HFFc6 (cell line): ENCODE measurements around the gene KIF26B. TPM values are rescaled to one million over a fixed set of nuclear protein-coding genes. Genes with fewer than 3 reads are reported as not detected.

ENCODE experiments used
- DNase-seq: peaks from one replicate; pipeline ENCODE4 v3.0.0-alpha.2; 2018
- H3K27ac Mint-ChIP-seq: 2 replicates; pipeline ENCODE4 v1.8.0; 2020; ENCODE audit warnings: mild to moderate bottlenecking, mixed read lengths
- H3K27me3 Mint-ChIP-seq: 2 replicates; pipeline ENCODE4 v1.8.0; 2021; ENCODE audit warnings: mild to moderate bottlenecking, moderate library complexity, mixed read lengths; ENCODE audit not compliant: insufficient read depth
- H3K36me3 Mint-ChIP-seq: 2 replicates; pipeline ENCODE4 v1.8.0; 2021; ENCODE audit warnings: low read depth, mixed read lengths
- H3K4me1 Mint-ChIP-seq: 2 replicates; pipeline ENCODE4 v1.8.0; 2020; ENCODE audit warnings: low read depth, mixed read lengths
- H3K4me3 Mint-ChIP-seq: 2 replicates; pipeline ENCODE4 v1.8.0; 2020; ENCODE audit warnings: mild to moderate bottlenecking, moderate library complexity, mixed read lengths
- H3K9me3 Mint-ChIP-seq: 2 replicates; pipeline ENCODE4 v1.8.0; 2020; ENCODE audit warnings: mild to moderate bottlenecking, mixed read lengths
- CTCF ChIP-seq: fragments of 200-600 bp; sonication (generic); IDR thresholded peaks from 2 replicates; pipeline ENCODE4 v1.5.0; 2021; ENCODE audit warnings: antibody characterized with exemption, mild to moderate bottlenecking
- total RNA-seq, 6 experiments: library from RNA; stranded (reverse); fragmentation: NEBNext Ultra II Directional; extraction: Animal tissue kit (Norgen Biotek cat#: 25700); gene quantifications; 2 replicates in 1 of 6; 3 replicates in 5 of 6; pipeline ENCODE4 v1.2.3, GENCODE V29; 2021

The KIF26B gene
- total RNA-seq, 6 experiments from 2014 or later, result 4.6 to 7.5 (median 5.5) TPM

- Mint-ChIP-seq H3K27ac (no peak overlapping the region), H3K4me1 (peaks cover 7% of the 10 kb centered on the region; the same call in 1 of the 2 replicates), H3K9me3 (no peaks in the 10 kb centered on the region), H3K4me3 (no peak overlapping the region), H3K27me3 (peaks cover 5% of the 10 kb centered on the region; the same call in 1 of the 2 replicates), H3K36me3 (no peaks in the 10 kb centered on the region)
- TF ChIP-seq CTCF, result no peak
- no peak for DNase-seq
Observed at GRCh38 chr1:245242989-245243388, 88.2 kb downstream of the KIF26B start.

- no peaks in the 10 kb centered on the region for H3K36me3 Mint-ChIP-seq
- no peaks in the 10 kb centered on the region for H3K9me3 Mint-ChIP-seq
- DNase-seq, result no peak
- H3K4me1 Mint-ChIP-seq, result peaks cover 13% of the 10 kb centered on the region; the same call in 1 of the 2 replicates
- no peak overlapping the region for H3K27ac Mint-ChIP-seq
- TF ChIP-seq CTCF, result no peak
- H3K4me3 Mint-ChIP-seq, result no peak overlapping the region
- H3K27me3 Mint-ChIP-seq, result peaks cover 3% of the 10 kb centered on the region; the same call in 1 of the 2 replicates
Observed at GRCh38 chr1:245245021-245245667, 90.4 kb downstream of the KIF26B start.

GRCh38 chr1:245246433-245246832, 91.6 kb downstream of the KIF26B start:
- Mint-ChIP-seq H3K9me3 (no peaks in the 10 kb centered on the region), H3K4me1 (peaks cover 13% of the 10 kb centered on the region; the same call in 1 of the 2 replicates), H3K4me3 (no peak overlapping the region), H3K27me3 (no peaks in the 10 kb centered on the region), H3K36me3 (no peaks in the 10 kb centered on the region; the same call in 1 of the 2 replicates), H3K27ac (no peak overlapping the region)
- TF ChIP-seq CTCF, result no peak
- DNase-seq, result no peak

- H3K4me1 Mint-ChIP-seq, result peaks cover 13% of the 10 kb centered on the region; the same call in 1 of the 2 replicates
- H3K36me3 Mint-ChIP-seq, result no peaks in the 10 kb centered on the region; the same call in 1 of the 2 replicates
- no peaks in the 10 kb centered on the region for H3K9me3 Mint-ChIP-seq
- DNase-seq, result no peak
- TF ChIP-seq CTCF, result no peak
- H3K27ac Mint-ChIP-seq, result no peak overlapping the region
- H3K27me3 Mint-ChIP-seq, result no peaks in the 10 kb centered on the region
- H3K4me3 Mint-ChIP-seq, result peak overlapping the region; percentile 63; the same call in 1 of the 2 replicates
Observed at GRCh38 chr1:245247356-245247755, 92.6 kb downstream of the KIF26B start.

GRCh38 chr1:245247801-245248200, 93.0 kb downstream of the KIF26B start:
- Mint-ChIP-seq H3K27me3 (no peaks in the 10 kb centered on the region), H3K4me3 (peak overlapping the region; percentile 63; the same call in 1 of the 2 replicates), H3K27ac (0 out of 2 replicates have a peak overlapping the region, but pooled peaks have one; percentile 32), H3K4me1 (peaks cover 13% of the 10 kb centered on the region; the same call in 1 of the 2 replicates), H3K36me3 (no peaks in the 10 kb centered on the region; the same call in 1 of the 2 replicates), H3K9me3 (no peaks in the 10 kb centered on the region)
- no peak for DNase-seq
- TF ChIP-seq CTCF, result no peak
